Neural progenitor cell (in vitro differentiated cells): ENCODE measurements around the gene CTNNBIP1. TPM values are rescaled to one million over a fixed set of nuclear protein-coding genes. Genes with fewer than 3 reads are reported as not detected.

ENCODE experiments used
- DNase-seq: peaks from one replicate; pipeline ENCODE4 v3.0.0-alpha.2; 2016; ENCODE audit warnings: low spot score
- H2AFZ ChIP-seq: fragments of 200-600 bp; sonication (generic); replicated peaks from 2 replicates; pipeline ENCODE4 v1.6.1; 2016; ENCODE audit warnings: antibody characterized with exemption
- H3F3A ChIP-seq: fragments of 200-600 bp; sonication (generic); 2 replicates; pipeline ENCODE4 v1.6.1; 2016; ENCODE audit warnings: antibody characterized with exemption, low read depth
- H3K27ac ChIP-seq: fragments of 200-600 bp; sonication (generic); 2 replicates; pipeline ENCODE4 v1.5.1; 2016; ENCODE audit warnings: mild to moderate bottlenecking
- H3K27me3 ChIP-seq: fragments of 200-600 bp; sonication (generic); 2 replicates; pipeline ENCODE4 v1.6.1; 2016; ENCODE audit warnings: mild to moderate bottlenecking, moderate library complexity
- H3K36me3 ChIP-seq: fragments of 200-600 bp; sonication (generic); 2 replicates; pipeline ENCODE4 v1.5.1; 2016
- H3K4me1 ChIP-seq: fragments of 200-600 bp; sonication (generic); 2 replicates; pipeline ENCODE4 v1.6.1; 2016; ENCODE audit warnings: mixed run types
- H3K4me2 ChIP-seq: fragments of 200-600 bp; sonication (generic); 2 replicates; pipeline ENCODE4 v1.6.1; 2016
- H3K4me3 ChIP-seq: fragments of 200-600 bp; sonication (generic); 2 replicates; pipeline ENCODE4 v1.5.1; 2016
- H3K79me2 ChIP-seq: fragments of 200-600 bp; sonication (generic); 2 replicates; pipeline ENCODE4 v1.6.1; 2016; ENCODE audit warnings: low read depth
- H3K9ac ChIP-seq: fragments of 200-600 bp; sonication (generic); 2 replicates; pipeline ENCODE4 v1.6.1; 2016
- H3K9me3 ChIP-seq: fragments of 200-600 bp; sonication (generic); 2 replicates; pipeline ENCODE4 v1.5.1; 2016; ENCODE audit warnings: low read depth
- H4K20me1 ChIP-seq: fragments of 200-600 bp; sonication (generic); 2 replicates; pipeline ENCODE4 v1.6.1; 2016; ENCODE audit warnings: low read depth
- H3K27ac Mint-ChIP-seq: 3 replicates; pipeline ENCODE4 v1.8.0; 2021; ENCODE audit warnings: mixed read lengths
- H3K27me3 Mint-ChIP-seq: 2 replicates; pipeline ENCODE4 v1.8.0; 2022; ENCODE audit warnings: low read depth, mild to moderate bottlenecking, inconsistent platforms, moderate library complexity, mixed read lengths; ENCODE audit not compliant: insufficient read depth
- H3K36me3 Mint-ChIP-seq: 3 replicates; pipeline ENCODE4 v1.8.0; 2021; ENCODE audit warnings: mixed read lengths
- H3K4me1 Mint-ChIP-seq: 3 replicates; pipeline ENCODE4 v1.8.0; 2021; ENCODE audit warnings: mixed read lengths
- H3K4me3 Mint-ChIP-seq: 3 replicates; pipeline ENCODE4 v1.8.0; 2021; ENCODE audit warnings: mild to moderate bottlenecking, moderate library complexity, mixed read lengths
- H3K9me3 Mint-ChIP-seq: 3 replicates; pipeline ENCODE4 v1.8.0; 2020; ENCODE audit warnings: mixed read lengths
- CTCF ChIP-seq: fragments of 200-600 bp; sonication (generic); IDR thresholded peaks from 2 replicates; pipeline ENCODE4 v1.5.1; 2017; ENCODE audit warnings: antibody characterized with exemption, mild to moderate bottlenecking
- EZH2 ChIP-seq: fragments of 200-600 bp; sonication (generic); IDR thresholded peaks from 2 replicates; pipeline ENCODE4 v1.6.1; 2017; ENCODE audit warnings: antibody characterized with exemption, mild to moderate bottlenecking, moderate library complexity
- EZH2phosphoT487 ChIP-seq: fragments of 200-600 bp; sonication (generic); IDR thresholded peaks from 2 replicates; pipeline ENCODE4 v1.6.1; 2017; ENCODE audit warnings: antibody characterized with exemption
- total RNA-seq: library from RNA; depleted of rRNA; stranded (reverse); fragments of >200 nt; gene quantifications from 2 replicates; pipeline ENCODE4 v1.2.3, GENCODE V29; 2015; ENCODE audit warnings: low replicate concordance

CTNNBIP1 gene
- total RNA-seq, 1 donor from 2014 or later = 68.8 TPM

GRCh38 chr1:9908871-9909233, 1.2 kb downstream of the CTNNBIP1 start:
- Mint-ChIP-seq H3K27ac (peak overlapping the region; percentile 46), H3K4me3 (peak overlapping the region; percentile 92), H3K4me1 (peaks cover 40% of the 10 kb centered on the region), H3K27me3 (peaks cover 4% of the 10 kb centered on the region), H3K36me3 (peaks cover 7% of the 10 kb centered on the region), H3K9me3 (no peaks in the 10 kb centered on the region)
- Histone ChIP-seq H4K20me1 (peaks cover 9% of the 10 kb centered on the region), H3K4me2 (peak overlapping the region; percentile 99), H2AFZ (no peak overlapping the region), H3K9me3 (no peaks in the 10 kb centered on the region), H3K4me1 (peaks cover 14% of the 10 kb centered on the region), H3K36me3 (no peaks in the 10 kb centered on the region), H3F3A (peaks cover 17% of the 10 kb centered on the region), H3K27ac (no peak overlapping the region), H3K4me3 (peak overlapping the region; percentile 97), H3K27me3 (no peaks in the 10 kb centered on the region), H3K9ac (no peak overlapping the region), H3K79me2 (peaks cover 54% of the 10 kb centered on the region)
- TF ChIP-seq EZH2phosphoT487 (no peak), EZH2 (no peak), CTCF (no peak)
- DNase-seq = no peak

GRCh38 chr1:9907441-9907840, 2.6 kb downstream of the CTNNBIP1 start:
- Histone ChIP-seq H3K9me3 (no peaks in the 10 kb centered on the region), H3F3A (peaks cover 14% of the 10 kb centered on the region), H3K4me2 (no peak overlapping the region), H3K4me3 (no peak overlapping the region), H2AFZ (no peak overlapping the region), H3K79me2 (peaks cover 63% of the 10 kb centered on the region), H3K4me1 (peaks cover 14% of the 10 kb centered on the region), H3K27ac (no peak overlapping the region), H4K20me1 (peaks cover 20% of the 10 kb centered on the region), H3K9ac (no peak overlapping the region), H3K27me3 (no peaks in the 10 kb centered on the region), H3K36me3 (no peaks in the 10 kb centered on the region)
- no peak overlapping the region for H3K27ac Mint-ChIP-seq
- peaks cover 4% of the 10 kb centered on the region for H3K27me3 Mint-ChIP-seq
- H3K4me1 Mint-ChIP-seq = peaks cover 40% of the 10 kb centered on the region
- no peaks in the 10 kb centered on the region for H3K9me3 Mint-ChIP-seq
- TF ChIP-seq EZH2phosphoT487 = no peak
- no peak for TF ChIP-seq EZH2
- TF ChIP-seq CTCF = no peak
- no peak overlapping the region for H3K4me3 Mint-ChIP-seq
- no peak for DNase-seq
- H3K36me3 Mint-ChIP-seq = peaks cover 7% of the 10 kb centered on the region

GRCh38 chr1:9906466-9906865, 3.6 kb downstream of the CTNNBIP1 start:
- no peak overlapping the region for H3K4me2 ChIP-seq
- H3K4me3 ChIP-seq = no peak overlapping the region
- H3K4me1 Mint-ChIP-seq = peaks cover 41% of the 10 kb centered on the region
- no peak for DNase-seq
- H3K9me3 ChIP-seq = no peaks in the 10 kb centered on the region
- no peaks in the 10 kb centered on the region for H3K9me3 Mint-ChIP-seq
- H3K4me3 Mint-ChIP-seq = no peak overlapping the region
- no peaks in the 10 kb centered on the region for H3K36me3 ChIP-seq
- H3K27me3 Mint-ChIP-seq = peaks cover 4% of the 10 kb centered on the region
- no peak overlapping the region for H3K27ac Mint-ChIP-seq
- no peak overlapping the region for H2AFZ ChIP-seq
- peaks cover 14% of the 10 kb centered on the region for H3K4me1 ChIP-seq
- no peaks in the 10 kb centered on the region for H3K27me3 ChIP-seq
- H4K20me1 ChIP-seq = peaks cover 30% of the 10 kb centered on the region
- no peak overlapping the region for H3K27ac ChIP-seq
- no peak overlapping the region for H3K9ac ChIP-seq
- peaks cover 7% of the 10 kb centered on the region for H3K36me3 Mint-ChIP-seq
- peaks cover 9% of the 10 kb centered on the region for H3F3A ChIP-seq
- peaks cover 68% of the 10 kb centered on the region for H3K79me2 ChIP-seq
- TF ChIP-seq CTCF (no peak), EZH2 (no peak), EZH2phosphoT487 (no peak)
